Liver (tissue), 9 donors: ENCODE data around the gene SPATA13. TPM values are rescaled to one million over a fixed set of nuclear protein-coding genes. Genes with fewer than 3 reads are reported as not detected.
A peak's percentile ranks its signal among the peaks of the same experiment; 100 is the strongest.

Source experiments
- DNase-seq: peaks from one replicate; pipeline ENCODE4 v3.0.0-alpha.2; 2017; ENCODE audit warnings: low spot score
- H3K27ac ChIP-seq, 2 donors: one replicate each; pipeline ENCODE4 v1.7.0; 2013; ENCODE audit warnings: inconsistent platforms in 2 of 2, low read length in 2 of 2, control low read depth in 1 of 2, low read depth in 1 of 2, mild to moderate bottlenecking in 1 of 2
- H3K27me3 ChIP-seq, 4 donors: one replicate each; pipeline versions ENCODE4 v1.6.1 to v1.7.0; 2013; ENCODE audit warnings: low read length in 3 of 4, inconsistent platforms in 1 of 4, mild to moderate bottlenecking in 1 of 4, moderate library complexity in 1 of 4; ENCODE audit not compliant: control insufficient read depth in 4 of 4, insufficient read depth in 4 of 4
- H3K36me3 ChIP-seq, 4 donors: one replicate each; pipeline versions ENCODE4 v1.6.1 to v1.7.0; 2013; ENCODE audit warnings: low read length in 3 of 4, mild to moderate bottlenecking in 3 of 4, low read depth in 1 of 4, moderate library complexity in 1 of 4; ENCODE audit not compliant: control insufficient read depth in 4 of 4, insufficient read depth in 3 of 4
- H3K4me1 ChIP-seq, 4 donors: one replicate each; pipeline versions ENCODE4 v1.6.1 to v1.7.0; 2013; ENCODE audit warnings: low read length in 3 of 4, mild to moderate bottlenecking in 3 of 4, moderate library complexity in 1 of 4; ENCODE audit not compliant: control insufficient read depth in 4 of 4, insufficient read depth in 4 of 4
- H3K4me3 ChIP-seq, 3 donors: one replicate each; pipeline versions ENCODE4 v1.6.1 to v1.7.0; 2013; ENCODE audit warnings: low read length in 3 of 3, control low read depth in 1 of 3, low read depth in 1 of 3, mild to moderate bottlenecking in 1 of 3
- H3K9ac ChIP-seq, 2 donors: one replicate each; pipeline ENCODE4 v1.7.0; 2013; ENCODE audit warnings: low read length in 2 of 2, mild to moderate bottlenecking in 2 of 2, moderate library complexity in 2 of 2, control low read depth in 1 of 2, low read depth in 1 of 2
- H3K9me3 ChIP-seq, 4 donors: one replicate each; pipeline versions ENCODE4 v1.6.1 to v1.7.0; 2013; ENCODE audit warnings: low read length in 3 of 4; ENCODE audit not compliant: control insufficient read depth in 4 of 4
- FOXA1 ChIP-seq: IDR thresholded peaks from 2 replicates; pipeline ENCODE4 v1.6.1; 2016; ENCODE audit warnings: antibody characterized with exemption
- FOXA2 ChIP-seq: IDR thresholded peaks from 2 replicates; pipeline ENCODE4 v1.6.1; 2016; ENCODE audit warnings: antibody characterized with exemption
- GABPA ChIP-seq, 2 donors: IDR thresholded peaks in 1 of 2; conservative IDR thresholded peaks in 1 of 2; 2 replicates each; pipeline ENCODE4 v1.6.1; 2016; ENCODE audit warnings: antibody characterized with exemption in 2 of 2, mild to moderate bottlenecking in 1 of 2, moderate library complexity in 1 of 2
- HNF4A ChIP-seq, 2 donors: conservative IDR thresholded peaks; 2 replicates each; pipeline ENCODE4 v1.6.1; 2016; ENCODE audit warnings: antibody characterized with exemption in 2 of 2, mild to moderate bottlenecking in 2 of 2
- HNF4G ChIP-seq: IDR thresholded peaks from 2 replicates; pipeline ENCODE4 v1.6.1; 2016; ENCODE audit warnings: antibody characterized with exemption
- JUND ChIP-seq, 2 donors: IDR thresholded peaks; 2 replicates each; pipeline ENCODE4 v1.6.1; 2016; ENCODE audit warnings: antibody characterized with exemption in 2 of 2
- RAD21 ChIP-seq, 2 donors: IDR thresholded peaks; 2 replicates each; pipeline ENCODE4 v1.6.1; 2016; ENCODE audit warnings: antibody characterized with exemption in 2 of 2, mild to moderate bottlenecking in 2 of 2
- RXRA ChIP-seq, 2 donors: IDR thresholded peaks; 2 replicates each; pipeline ENCODE4 v1.6.1; 2017 to 2018; ENCODE audit warnings: antibody characterized with exemption in 2 of 2, mild to moderate bottlenecking in 1 of 2
- SP1 ChIP-seq: IDR thresholded peaks from 2 replicates; pipeline ENCODE4 v1.6.1; 2018; ENCODE audit warnings: antibody characterized with exemption, mild to moderate bottlenecking
- TAF1 ChIP-seq: conservative IDR thresholded peaks from 2 replicates; pipeline ENCODE4 v1.6.1; 2016; ENCODE audit warnings: antibody characterized with exemption, mild to moderate bottlenecking
- WGBS: extraction: QIAGEN DNeasy Blood & Tissue Kit; methylation state at CpG from one replicate; pipeline ENCODE4 v1.1.7; 2013; 5-methylcytosine and 5-hydroxymethylcytosine counted together
- polyA plus RNA-seq, 2 donors: library from polyadenylated mRNA; stranded (reverse) in 1 of 2; unstranded in 1 of 2; fragments of 200-250 nt in 1 of 2; fragments of >200 nt in 1 of 2; fragmentation: Nextera tagmentation in 1 of 2; extraction: Ambion mirVana in 1 of 2; gene quantifications; one replicate each; pipeline versions ENCODE4 v1.2.1 to v1.2.3, GENCODE V29; 2013 to 2015
- total RNA-seq, 2 donors: library from RNA; depleted of rRNA; stranded (reverse); fragments of >200 nt; gene quantifications; one replicate each; pipeline ENCODE4 v1.2.3, GENCODE V29; 2014
- TF ChIP-seq, protein P1 (sequence below): IDR thresholded peaks from 2 replicates; pipeline ENCODE4 v1.6.1; 2016; ENCODE audit warnings: antibody characterized with exemption
- TF ChIP-seq, protein P2 (sequence below): IDR thresholded peaks from 2 replicates; pipeline ENCODE4 v1.6.1; 2016; ENCODE audit warnings: antibody characterized with exemption, mild to moderate bottlenecking
- TF ChIP-seq, protein P3 (sequence below): fragments of 150-350 bp; IDR thresholded peaks from 2 replicates; pipeline ENCODE4 v1.5.1; 2017; ENCODE audit warnings: improper control_type of control experiment, low read depth, low read length; ENCODE audit not compliant: missing input control
- donor health status: healthy.
- donor health status: healthy.
- donor health status: healthy.
- donor health status: healthy.
- donor health status: healthy.

SPATA13 gene
- total RNA-seq (10 to 100 TPM; 16.7 to 57.6 TPM), polyA plus RNA-seq (10 to 100 TPM in 1 of 2 donors, 1 to 10 TPM in 1; 10.0 to 24.1 TPM)

DNA sequence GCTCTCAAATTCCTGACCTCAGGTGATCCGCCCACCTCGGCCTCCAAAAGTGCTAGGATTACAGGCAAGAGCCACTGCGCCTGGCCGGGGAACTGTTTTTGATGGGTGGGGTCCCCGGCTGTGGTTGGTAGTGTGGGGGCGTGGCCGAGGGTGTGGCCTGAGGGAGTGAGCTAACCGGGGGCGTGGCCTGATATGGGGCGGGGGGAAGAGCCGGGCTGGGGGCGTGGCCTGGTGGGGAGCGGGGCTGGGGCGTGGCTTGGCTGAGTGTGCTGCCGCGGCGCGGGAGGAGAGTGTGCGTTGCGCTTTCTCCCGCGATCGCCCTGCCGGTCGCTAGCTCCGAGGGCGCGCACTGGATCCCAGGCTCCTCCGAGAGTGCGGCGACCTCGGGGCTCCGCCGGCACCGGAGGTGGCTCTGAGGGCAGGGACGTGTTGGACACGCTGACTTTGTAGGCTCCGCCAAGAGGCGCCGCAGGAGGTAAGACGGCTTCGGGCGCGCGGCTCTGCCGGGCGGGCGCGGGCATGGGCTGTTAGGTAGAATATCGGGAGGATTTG, at the start of gene SPATA13:
SPATA13 (plus strand) TSS at position 263 of the 552 bp plus-strand sequence. CDS start 62,210 bp downstream, outside the sequence.
- Histone ChIP-seq H3K4me1 (peaks cover 0 to 40% (median 22%) of the 10 kb centered on the region in 4 donors), H3K27me3 (no peaks in the 10 kb centered on the region), H3K27ac (peak within 1 kb of the TSS; percentile 96 to 97), H3K9ac (peak within 1 kb of the TSS; percentile 89 to 94), H3K4me3 (peak within 1 kb of the TSS; percentile 83 to 87 (median 87)), H3K9me3 (no peaks in the 10 kb centered on the region), H3K36me3 (peaks cover 2 to 6% (median 5%) of the 10 kb centered on the region in 4 donors)
- peak; percentile 47 for TF ChIP-seq TAF1
- TF ChIP-seq GABPA (IDR thresholded peaks at IDR 0.05 in 1 of 2, conservative IDR thresholded peaks at IDR 0.05 in 1 of 2): peak in 1 of 2 donors; percentile 15
- peak in 1 of 2 donors; percentile 53 for TF ChIP-seq RAD21 (IDR thresholded peaks at IDR 0.05)
- no peak for TF ChIP-seq FOXA1
- TF ChIP-seq HNF4A (conservative IDR thresholded peaks at IDR 0.05): no peak
- TF ChIP-seq SP1: peak; percentile 65
- TF ChIP-seq, protein P1, sequence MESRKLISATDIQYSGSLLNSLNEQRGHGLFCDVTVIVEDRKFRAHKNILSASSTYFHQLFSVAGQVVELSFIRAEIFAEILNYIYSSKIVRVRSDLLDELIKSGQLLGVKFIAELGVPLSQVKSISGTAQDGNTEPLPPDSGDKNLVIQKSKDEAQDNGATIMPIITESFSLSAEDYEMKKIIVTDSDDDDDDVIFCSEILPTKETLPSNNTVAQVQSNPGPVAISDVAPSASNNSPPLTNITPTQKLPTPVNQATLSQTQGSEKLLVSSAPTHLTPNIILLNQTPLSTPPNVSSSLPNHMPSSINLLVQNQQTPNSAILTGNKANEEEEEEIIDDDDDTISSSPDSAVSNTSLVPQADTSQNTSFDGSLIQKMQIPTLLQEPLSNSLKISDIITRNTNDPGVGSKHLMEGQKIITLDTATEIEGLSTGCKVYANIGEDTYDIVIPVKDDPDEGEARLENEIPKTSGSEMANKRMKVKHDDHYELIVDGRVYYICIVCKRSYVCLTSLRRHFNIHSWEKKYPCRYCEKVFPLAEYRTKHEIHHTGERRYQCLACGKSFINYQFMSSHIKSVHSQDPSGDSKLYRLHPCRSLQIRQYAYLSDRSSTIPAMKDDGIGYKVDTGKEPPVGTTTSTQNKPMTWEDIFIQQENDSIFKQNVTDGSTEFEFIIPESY: peak; percentile 16
- no peak for TF ChIP-seq FOXA2
- TF ChIP-seq RXRA (IDR thresholded peaks at IDR 0.05): peak; percentile 65 to 73
- TF ChIP-seq, protein P2, sequence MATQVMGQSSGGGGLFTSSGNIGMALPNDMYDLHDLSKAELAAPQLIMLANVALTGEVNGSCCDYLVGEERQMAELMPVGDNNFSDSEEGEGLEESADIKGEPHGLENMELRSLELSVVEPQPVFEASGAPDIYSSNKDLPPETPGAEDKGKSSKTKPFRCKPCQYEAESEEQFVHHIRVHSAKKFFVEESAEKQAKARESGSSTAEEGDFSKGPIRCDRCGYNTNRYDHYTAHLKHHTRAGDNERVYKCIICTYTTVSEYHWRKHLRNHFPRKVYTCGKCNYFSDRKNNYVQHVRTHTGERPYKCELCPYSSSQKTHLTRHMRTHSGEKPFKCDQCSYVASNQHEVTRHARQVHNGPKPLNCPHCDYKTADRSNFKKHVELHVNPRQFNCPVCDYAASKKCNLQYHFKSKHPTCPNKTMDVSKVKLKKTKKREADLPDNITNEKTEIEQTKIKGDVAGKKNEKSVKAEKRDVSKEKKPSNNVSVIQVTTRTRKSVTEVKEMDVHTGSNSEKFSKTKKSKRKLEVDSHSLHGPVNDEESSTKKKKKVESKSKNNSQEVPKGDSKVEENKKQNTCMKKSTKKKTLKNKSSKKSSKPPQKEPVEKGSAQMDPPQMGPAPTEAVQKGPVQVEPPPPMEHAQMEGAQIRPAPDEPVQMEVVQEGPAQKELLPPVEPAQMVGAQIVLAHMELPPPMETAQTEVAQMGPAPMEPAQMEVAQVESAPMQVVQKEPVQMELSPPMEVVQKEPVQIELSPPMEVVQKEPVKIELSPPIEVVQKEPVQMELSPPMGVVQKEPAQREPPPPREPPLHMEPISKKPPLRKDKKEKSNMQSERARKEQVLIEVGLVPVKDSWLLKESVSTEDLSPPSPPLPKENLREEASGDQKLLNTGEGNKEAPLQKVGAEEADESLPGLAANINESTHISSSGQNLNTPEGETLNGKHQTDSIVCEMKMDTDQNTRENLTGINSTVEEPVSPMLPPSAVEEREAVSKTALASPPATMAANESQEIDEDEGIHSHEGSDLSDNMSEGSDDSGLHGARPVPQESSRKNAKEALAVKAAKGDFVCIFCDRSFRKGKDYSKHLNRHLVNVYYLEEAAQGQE: peak; percentile 77
- peak; percentile 99 for DNase-seq
- 1% methylated on average over 50 of the region's 50 CpGs for WGBS

DNA sequence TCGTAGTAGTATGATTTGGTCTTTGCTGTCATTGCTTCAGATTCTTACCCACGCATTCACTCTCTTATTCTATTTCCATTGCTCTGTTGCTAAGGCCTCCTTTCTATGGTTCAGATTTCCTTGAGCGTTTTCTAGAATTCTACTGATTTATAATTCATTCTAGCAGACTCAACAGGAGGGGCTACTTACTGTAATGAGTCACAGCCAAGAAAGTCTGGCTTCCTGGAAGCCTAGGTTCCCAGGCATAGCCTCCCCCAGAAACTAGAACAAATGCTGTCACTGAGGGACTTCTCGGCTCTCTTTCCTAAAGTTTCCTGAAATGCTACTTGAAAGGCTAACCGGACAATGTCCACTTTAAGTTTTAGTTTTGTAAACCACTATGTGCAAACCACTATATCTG, 47.7 kb upstream of the SPATA13 start:
- WGBS: 93% methylated on average over 5 of the region's 5 CpGs
- H3K27ac ChIP-seq: no peak overlapping the region
- TF ChIP-seq, protein P3, sequence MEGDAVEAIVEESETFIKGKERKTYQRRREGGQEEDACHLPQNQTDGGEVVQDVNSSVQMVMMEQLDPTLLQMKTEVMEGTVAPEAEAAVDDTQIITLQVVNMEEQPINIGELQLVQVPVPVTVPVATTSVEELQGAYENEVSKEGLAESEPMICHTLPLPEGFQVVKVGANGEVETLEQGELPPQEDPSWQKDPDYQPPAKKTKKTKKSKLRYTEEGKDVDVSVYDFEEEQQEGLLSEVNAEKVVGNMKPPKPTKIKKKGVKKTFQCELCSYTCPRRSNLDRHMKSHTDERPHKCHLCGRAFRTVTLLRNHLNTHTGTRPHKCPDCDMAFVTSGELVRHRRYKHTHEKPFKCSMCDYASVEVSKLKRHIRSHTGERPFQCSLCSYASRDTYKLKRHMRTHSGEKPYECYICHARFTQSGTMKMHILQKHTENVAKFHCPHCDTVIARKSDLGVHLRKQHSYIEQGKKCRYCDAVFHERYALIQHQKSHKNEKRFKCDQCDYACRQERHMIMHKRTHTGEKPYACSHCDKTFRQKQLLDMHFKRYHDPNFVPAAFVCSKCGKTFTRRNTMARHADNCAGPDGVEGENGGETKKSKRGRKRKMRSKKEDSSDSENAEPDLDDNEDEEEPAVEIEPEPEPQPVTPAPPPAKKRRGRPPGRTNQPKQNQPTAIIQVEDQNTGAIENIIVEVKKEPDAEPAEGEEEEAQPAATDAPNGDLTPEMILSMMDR: no peak
- no peak for TF ChIP-seq FOXA1
- no peak for TF ChIP-seq JUND (IDR thresholded peaks at IDR 0.05)
- TF ChIP-seq, protein P2: no peak
- no peak for TF ChIP-seq SP1
- no peak for TF ChIP-seq RAD21 (IDR thresholded peaks at IDR 0.05)
- TF ChIP-seq HNF4G: no peak
- no peaks in the 10 kb centered on the region for H3K36me3 ChIP-seq
- H3K27me3 ChIP-seq: no peaks in the 10 kb centered on the region
- no peak for DNase-seq
- H3K4me1 ChIP-seq: no peaks in the 10 kb centered on the region
- no peak overlapping the region for H3K4me3 ChIP-seq
- no peak overlapping the region for H3K9ac ChIP-seq
- no peaks in the 10 kb centered on the region for H3K9me3 ChIP-seq
